VCaP (cell line): ENCODE measurements around the gene AKAP8L.
A peak's percentile ranks its signal among the peaks of the same experiment; 100 is the strongest.

Source experiments
- H3K27ac ChIP-seq: fragments of 450-650 bp; 2 replicates; pipeline ENCODE4 v1.5.1; 2017
- TF ChIP-seq, protein P1 (sequence below): fragments of 450-650 bp; conservative IDR thresholded peaks from 2 replicates; pipeline ENCODE4 v1.5.1; 2017; ENCODE audit warnings: mild to moderate bottlenecking, moderate library complexity

AKAP8L gene

DNA sequence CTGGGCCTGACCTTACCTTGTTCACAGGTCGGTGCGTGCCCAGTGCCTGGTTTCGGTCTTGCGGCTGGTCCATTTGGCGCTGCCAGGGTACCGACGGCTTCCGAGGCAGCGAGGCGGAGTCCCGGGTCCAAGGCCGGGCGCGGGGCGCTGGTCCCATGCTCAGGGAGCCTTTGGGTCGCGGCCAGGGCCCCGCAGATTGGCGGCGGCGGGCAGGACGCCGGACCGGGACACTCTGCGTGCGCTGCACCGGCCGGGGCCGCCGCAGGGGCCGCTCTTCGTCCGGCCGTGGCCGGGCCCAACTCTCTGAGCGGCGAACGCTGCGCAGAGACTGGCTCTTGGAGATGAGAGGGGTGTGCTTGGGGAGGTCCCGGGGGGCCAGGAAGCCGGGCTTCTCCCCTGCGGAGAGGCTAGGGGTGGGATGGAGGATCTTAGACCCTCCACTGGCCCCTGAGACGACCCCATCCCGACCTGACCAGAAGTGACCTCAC is 34.3 kb upstream of the AKAP8L start:
- H3K27ac ChIP-seq = no peak overlapping the region
- TF ChIP-seq, protein P1, sequence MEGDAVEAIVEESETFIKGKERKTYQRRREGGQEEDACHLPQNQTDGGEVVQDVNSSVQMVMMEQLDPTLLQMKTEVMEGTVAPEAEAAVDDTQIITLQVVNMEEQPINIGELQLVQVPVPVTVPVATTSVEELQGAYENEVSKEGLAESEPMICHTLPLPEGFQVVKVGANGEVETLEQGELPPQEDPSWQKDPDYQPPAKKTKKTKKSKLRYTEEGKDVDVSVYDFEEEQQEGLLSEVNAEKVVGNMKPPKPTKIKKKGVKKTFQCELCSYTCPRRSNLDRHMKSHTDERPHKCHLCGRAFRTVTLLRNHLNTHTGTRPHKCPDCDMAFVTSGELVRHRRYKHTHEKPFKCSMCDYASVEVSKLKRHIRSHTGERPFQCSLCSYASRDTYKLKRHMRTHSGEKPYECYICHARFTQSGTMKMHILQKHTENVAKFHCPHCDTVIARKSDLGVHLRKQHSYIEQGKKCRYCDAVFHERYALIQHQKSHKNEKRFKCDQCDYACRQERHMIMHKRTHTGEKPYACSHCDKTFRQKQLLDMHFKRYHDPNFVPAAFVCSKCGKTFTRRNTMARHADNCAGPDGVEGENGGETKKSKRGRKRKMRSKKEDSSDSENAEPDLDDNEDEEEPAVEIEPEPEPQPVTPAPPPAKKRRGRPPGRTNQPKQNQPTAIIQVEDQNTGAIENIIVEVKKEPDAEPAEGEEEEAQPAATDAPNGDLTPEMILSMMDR = no peak

DNA sequence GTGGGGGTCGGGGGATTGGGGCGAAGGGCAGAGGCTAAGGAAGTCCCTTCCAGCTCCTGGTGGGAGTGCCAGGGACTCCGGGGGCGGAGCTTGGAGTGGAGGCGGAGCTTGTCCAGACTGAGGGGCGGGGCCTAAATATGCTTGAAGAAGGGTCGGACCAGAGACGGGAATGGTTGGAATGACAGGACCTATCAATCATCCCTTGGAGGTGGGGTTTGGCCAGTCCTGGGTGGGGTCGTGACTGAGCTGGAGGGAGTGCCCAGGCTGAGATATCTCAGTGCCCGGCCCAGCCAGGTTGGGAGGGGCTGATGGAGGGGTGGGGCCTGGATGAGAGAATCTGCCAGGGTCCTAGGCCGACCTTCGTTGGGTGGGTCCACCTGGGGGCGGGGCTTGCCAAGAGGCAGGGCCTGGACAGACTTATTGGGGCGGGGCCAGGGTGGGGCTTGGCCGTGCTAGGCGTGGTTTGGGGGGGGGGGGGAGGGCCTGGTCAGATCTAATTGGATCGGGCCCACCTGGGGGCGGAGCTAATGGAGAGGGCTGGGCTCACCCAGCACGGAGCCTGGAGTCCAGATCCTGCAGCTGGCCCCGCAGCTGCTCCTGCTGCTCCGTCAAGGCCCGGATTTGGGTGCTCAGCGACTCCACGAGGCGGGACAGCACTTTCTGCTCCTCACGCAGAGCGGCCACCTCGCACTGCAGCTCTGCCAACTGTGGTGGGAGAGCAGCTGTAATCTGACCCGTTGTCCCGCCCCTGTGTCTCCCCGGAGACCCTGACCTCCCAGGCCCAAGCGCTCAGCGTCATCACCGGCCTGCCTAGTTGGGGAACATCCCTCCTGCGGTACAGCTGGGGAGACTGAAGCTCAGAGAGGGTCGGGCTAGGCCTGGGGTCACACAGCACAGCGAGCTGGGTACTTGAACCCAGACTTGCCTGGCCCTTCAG is 33.6 kb upstream of the AKAP8L start:
- no peak overlapping the region for H3K27ac ChIP-seq
- TF ChIP-seq, protein P1 = no peak

DNA sequence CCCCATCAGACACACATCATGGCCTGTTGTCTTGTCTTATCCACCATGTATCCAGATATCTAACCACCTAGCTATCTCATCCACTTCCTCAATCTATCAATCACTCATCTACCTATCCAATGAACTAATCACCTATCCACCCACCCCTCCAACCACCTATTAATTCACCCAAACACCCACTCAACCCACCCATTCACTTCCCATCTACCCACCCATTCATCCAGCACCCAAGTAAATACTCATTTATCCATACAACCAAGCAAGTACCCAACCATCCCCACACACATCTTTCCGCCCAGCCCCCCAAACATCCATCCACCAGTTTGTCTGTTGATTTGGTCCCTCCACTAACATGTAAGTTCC is 31.7 kb upstream of the AKAP8L start:
- H3K27ac ChIP-seq = peak overlapping the region; percentile 62; the same call in 1 of the 2 replicates
- TF ChIP-seq, protein P1 = no peak

DNA sequence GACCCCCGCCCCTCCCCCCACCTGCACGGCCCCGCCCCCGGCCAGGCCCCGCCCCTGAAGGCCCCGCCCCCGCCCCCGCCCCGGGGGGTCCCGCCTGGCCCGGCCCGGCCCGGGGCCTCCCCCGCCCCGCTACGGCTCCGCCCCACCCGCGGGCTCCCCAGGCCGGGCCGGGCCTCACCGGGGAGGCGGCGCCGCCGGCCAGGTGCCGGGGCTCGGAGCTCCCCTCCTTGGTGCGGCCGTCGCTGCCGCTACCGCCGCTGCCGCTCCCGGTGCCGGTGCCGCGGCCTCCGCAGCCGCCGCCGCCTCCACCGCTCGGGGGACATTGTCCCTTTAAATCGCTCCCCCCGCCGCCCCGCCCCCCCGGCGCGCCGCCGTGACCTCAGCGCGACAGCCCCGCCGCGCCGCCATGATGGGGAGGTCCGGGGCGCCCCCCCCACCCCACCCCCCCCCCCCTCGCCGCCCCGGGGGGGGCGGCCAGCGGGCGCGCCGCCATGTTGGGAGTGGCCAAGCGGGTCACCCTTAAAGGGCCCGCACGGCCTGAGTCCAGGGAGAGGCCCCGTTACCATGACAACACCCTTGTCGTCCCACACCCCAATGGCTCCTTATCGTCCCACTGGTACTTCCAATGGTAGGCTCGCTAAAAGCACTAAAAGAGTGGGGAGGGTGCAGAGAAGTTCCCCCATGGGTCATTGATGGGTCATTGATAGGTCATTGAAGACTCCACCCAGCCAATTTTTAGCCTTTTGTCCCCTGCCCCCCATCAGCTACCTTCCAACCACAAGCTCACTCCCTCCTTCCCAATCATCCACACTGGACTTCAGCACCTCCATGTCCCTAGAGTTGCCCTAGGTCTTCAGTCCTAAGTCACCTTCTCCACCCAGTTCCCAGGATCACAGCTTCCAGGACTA is 31.1 kb upstream of the AKAP8L start, which contains the start of gene WIZ:
TSS of gene WIZ (minus strand) at position 337 of the 908 bp plus-strand sequence. CDS start 1,649 bp downstream, outside the sequence.
- peak within 1 kb of the TSS; percentile 62; the same call in 1 of the 2 replicates for H3K27ac ChIP-seq
- TF ChIP-seq, protein P1 = no peak

DNA sequence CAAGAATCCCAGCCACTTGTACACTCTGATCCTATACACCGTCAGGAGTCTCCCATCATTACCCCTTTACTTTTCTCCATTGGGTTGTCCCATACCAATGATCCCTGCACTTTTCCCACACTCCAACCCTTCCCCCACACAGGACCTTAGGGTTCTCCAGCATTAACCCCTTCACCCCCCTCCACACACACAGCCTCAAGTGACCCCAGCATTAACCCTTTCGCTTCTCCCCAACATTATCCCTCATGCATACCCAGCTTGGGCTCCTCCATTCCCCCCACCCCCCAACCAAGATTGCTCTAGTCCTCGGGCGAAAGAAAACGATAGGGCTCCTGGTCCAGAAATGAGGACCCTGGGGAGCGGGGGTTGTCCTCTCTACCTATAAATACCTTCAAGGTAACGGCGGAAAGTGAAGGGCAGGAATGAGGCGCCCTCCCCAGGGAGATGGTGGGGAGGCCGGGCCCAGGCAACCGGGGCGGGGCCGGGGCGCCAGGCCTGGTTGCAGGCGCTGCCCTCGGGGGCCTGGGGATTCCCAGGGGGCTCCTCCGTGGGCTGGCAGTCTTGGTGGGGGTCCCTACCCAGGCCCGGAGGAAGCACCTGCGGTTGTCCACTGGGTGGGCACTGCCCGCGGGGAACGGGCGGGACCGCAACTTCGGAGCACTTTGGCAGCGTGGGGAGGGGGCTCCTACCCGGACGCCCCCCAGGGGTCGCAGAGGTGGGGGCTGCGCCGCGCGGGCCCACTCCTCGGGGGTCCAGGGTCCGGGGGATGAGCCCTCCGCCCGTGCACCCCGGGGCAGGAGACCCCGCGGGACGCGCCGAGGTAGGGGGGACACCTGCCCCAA is 30.2 kb upstream of the AKAP8L start:
- peak overlapping the region; percentile 62; the same call in 1 of the 2 replicates for H3K27ac ChIP-seq
- TF ChIP-seq, protein P1 = no peak

DNA sequence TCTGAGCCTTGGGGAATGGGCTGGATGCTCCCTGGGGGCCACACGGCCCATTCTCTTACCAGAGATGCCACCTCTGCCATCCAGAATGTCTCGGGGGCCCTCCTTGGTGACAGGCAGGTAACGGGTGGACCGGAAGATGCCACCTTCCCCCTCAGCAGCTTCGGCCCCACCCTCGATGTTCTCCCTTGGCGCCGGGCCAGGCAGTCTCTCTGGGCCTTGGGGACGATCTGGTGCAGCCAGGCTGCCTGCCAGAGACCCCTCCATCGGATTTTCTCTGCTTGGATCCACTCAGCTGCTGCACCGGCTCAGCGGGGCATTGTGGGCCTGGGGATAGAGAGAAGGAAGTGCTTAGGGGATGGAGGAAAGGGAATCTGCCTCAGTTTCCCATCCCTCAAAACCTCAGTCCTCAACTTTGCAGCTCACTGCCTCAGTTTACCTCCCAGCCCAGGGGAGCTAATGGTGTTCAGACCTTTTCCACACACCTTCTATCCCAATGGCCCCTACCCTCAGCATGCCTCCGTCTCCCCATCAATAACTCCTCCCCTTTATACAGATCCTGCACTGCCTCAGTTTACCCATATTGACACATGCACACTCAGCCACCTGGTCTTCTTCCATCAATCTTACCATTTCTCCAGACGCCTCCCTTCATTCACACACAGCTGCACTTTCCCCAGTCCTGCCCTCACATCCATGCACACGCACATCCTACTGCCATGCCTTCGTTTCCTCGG is 29.4 kb upstream of the AKAP8L start:
- TF ChIP-seq, protein P1 = no peak
- peak overlapping the region; percentile 62; the same call in 1 of the 2 replicates for H3K27ac ChIP-seq
